Chondrocyte (in vitro differentiated cells): ENCODE results near the gene ZNF140. TPM values are rescaled to one million over a fixed set of nuclear protein-coding genes. Genes with fewer than 3 reads are reported as not detected.

ENCODE experiments used
- DNase-seq: peaks from one replicate; pipeline ENCODE4 v3.0.0; 2021; ENCODE audit warnings: mixed read lengths, low spot score
- H3K27ac Mint-ChIP-seq: one replicate; pipeline ENCODE4 v1.8.0; 2021; ENCODE audit warnings: mild to moderate bottlenecking, moderate library complexity, mixed read lengths; ENCODE audit not compliant: unreplicated experiment
- H3K27me3 Mint-ChIP-seq: 2 replicates; pipeline ENCODE4 v1.8.0; 2021; ENCODE audit warnings: low read depth, mixed read lengths
- H3K36me3 Mint-ChIP-seq: 2 replicates; pipeline ENCODE4 v1.8.0; 2021; ENCODE audit warnings: low read depth, mixed read lengths
- H3K4me1 Mint-ChIP-seq: 2 replicates; pipeline ENCODE4 v1.8.0; 2021; ENCODE audit warnings: low read depth, mild to moderate bottlenecking, mixed read lengths
- H3K4me3 Mint-ChIP-seq: one replicate; pipeline ENCODE4 v1.8.0; 2021; ENCODE audit warnings: mild to moderate bottlenecking, moderate library complexity, mixed read lengths; ENCODE audit not compliant: unreplicated experiment
- H3K9me3 Mint-ChIP-seq: 2 replicates; pipeline ENCODE4 v1.8.0; 2021; ENCODE audit warnings: low read depth, mixed read lengths
- CTCF ChIP-seq: fragments of 200-600 bp; sonication (generic); IDR thresholded peaks from 2 replicates; pipeline ENCODE4 v1.5.0; 2021; ENCODE audit warnings: antibody characterized with exemption, mild to moderate bottlenecking, moderate library complexity
- total RNA-seq: library from RNA; stranded (reverse); gene quantifications from 3 replicates; pipeline ENCODE4 v1.2.1, GENCODE V29; 2021

ZNF140 gene
- total RNA-seq, 1 donor from 2014 or later = 13.0 TPM

- Mint-ChIP-seq H3K27ac (no peak overlapping the region), H3K4me1 (no peaks in the 10 kb centered on the region), H3K9me3 (peaks cover 57% of the 10 kb centered on the region), H3K27me3 (no peaks in the 10 kb centered on the region), H3K4me3 (no peak overlapping the region), H3K36me3 (peaks cover 58% of the 10 kb centered on the region)
- no peak for TF ChIP-seq CTCF
- DNase-seq = no peak
Observed at GRCh38 chr12:133081159-133081780, 547 bp downstream of the ZNF140 start.

- no peak for TF ChIP-seq CTCF
- H3K27me3 Mint-ChIP-seq = no peaks in the 10 kb centered on the region
- H3K4me3 Mint-ChIP-seq = no peak overlapping the region
- H3K9me3 Mint-ChIP-seq = peaks cover 57% of the 10 kb centered on the region
- no peak for DNase-seq
- H3K4me1 Mint-ChIP-seq = no peaks in the 10 kb centered on the region
- H3K27ac Mint-ChIP-seq = no peak overlapping the region
- peaks cover 65% of the 10 kb centered on the region for H3K36me3 Mint-ChIP-seq
Observed at GRCh38 chr12:133083345-133083744, 2.6 kb downstream of the ZNF140 start.

- Mint-ChIP-seq H3K4me1 (no peaks in the 10 kb centered on the region), H3K4me3 (no peak overlapping the region), H3K36me3 (peaks cover 83% of the 10 kb centered on the region), H3K27me3 (no peaks in the 10 kb centered on the region), H3K27ac (no peak overlapping the region), H3K9me3 (peaks cover 76% of the 10 kb centered on the region)
- DNase-seq = no peak
- TF ChIP-seq CTCF = no peak
Observed at GRCh38 chr12:133105620-133106019, 24.9 kb downstream of the ZNF140 start.

- peaks cover 75% of the 10 kb centered on the region for H3K9me3 Mint-ChIP-seq
- H3K27me3 Mint-ChIP-seq = no peaks in the 10 kb centered on the region
- H3K36me3 Mint-ChIP-seq = peaks cover 80% of the 10 kb centered on the region
- TF ChIP-seq CTCF = no peak
- no peak for DNase-seq
- no peak overlapping the region for H3K4me3 Mint-ChIP-seq
- peak overlapping the region; percentile 32 for H3K27ac Mint-ChIP-seq
- H3K4me1 Mint-ChIP-seq = no peaks in the 10 kb centered on the region
Observed at GRCh38 chr12:133106253-133106652, 25.5 kb downstream of the ZNF140 start.

- Mint-ChIP-seq H3K9me3 (peaks cover 73% of the 10 kb centered on the region), H3K4me1 (no peaks in the 10 kb centered on the region), H3K27ac (no peak overlapping the region), H3K36me3 (peaks cover 75% of the 10 kb centered on the region), H3K27me3 (no peaks in the 10 kb centered on the region), H3K4me3 (no peak overlapping the region)
- DNase-seq = no peak
- TF ChIP-seq CTCF = no peak
Observed at GRCh38 chr12:133107121-133107520, 26.4 kb downstream of the ZNF140 start.
